Measurements from ENCODE around the gene OR2AT4.
"Not testable (repeated sequence)": the region's sequence is repeated elsewhere in the genome, so short reads cannot be mapped to it uniquely, and the experiment has no call there.

Gene OR2AT4

DNA sequence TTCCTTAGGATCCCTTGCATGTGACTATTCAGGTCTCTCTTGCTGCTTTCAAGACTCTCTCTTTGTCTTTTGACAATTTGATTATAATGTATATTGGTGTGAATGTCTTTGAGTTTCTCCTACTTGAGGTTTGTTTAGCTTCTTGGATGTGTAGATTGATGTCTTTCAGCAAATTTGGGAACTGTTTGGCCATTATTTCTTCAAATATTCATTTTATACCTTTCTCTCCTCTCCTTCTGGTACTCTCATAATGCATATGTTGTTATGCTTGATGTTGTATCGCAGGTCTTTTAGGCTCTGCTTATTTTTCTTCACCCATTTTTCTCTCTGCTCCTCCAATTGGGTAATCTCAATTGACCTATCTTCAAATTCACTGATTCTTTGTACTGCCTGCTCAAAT, 44.2 kb downstream of the OR2AT4 start:
- Histone ChIP-seq H3K36me3 (no peaks in the 10 kb centered on the region), H3K4me1 (no peaks in the 10 kb centered on the region), H3K27me3 (no peaks in the 10 kb centered on the region), H3K9me3 (no peaks in the 10 kb centered on the region), H3K4me3 (ENCODE audit: low read depth, low read length) (no peak overlapping the region)
- TF ChIP-seq, protein P1, sequence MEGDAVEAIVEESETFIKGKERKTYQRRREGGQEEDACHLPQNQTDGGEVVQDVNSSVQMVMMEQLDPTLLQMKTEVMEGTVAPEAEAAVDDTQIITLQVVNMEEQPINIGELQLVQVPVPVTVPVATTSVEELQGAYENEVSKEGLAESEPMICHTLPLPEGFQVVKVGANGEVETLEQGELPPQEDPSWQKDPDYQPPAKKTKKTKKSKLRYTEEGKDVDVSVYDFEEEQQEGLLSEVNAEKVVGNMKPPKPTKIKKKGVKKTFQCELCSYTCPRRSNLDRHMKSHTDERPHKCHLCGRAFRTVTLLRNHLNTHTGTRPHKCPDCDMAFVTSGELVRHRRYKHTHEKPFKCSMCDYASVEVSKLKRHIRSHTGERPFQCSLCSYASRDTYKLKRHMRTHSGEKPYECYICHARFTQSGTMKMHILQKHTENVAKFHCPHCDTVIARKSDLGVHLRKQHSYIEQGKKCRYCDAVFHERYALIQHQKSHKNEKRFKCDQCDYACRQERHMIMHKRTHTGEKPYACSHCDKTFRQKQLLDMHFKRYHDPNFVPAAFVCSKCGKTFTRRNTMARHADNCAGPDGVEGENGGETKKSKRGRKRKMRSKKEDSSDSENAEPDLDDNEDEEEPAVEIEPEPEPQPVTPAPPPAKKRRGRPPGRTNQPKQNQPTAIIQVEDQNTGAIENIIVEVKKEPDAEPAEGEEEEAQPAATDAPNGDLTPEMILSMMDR (IDR thresholded peaks at IDR 0.05; ENCODE audit: low read depth, low read length) = no peak
- no peak for DNase-seq

DNA sequence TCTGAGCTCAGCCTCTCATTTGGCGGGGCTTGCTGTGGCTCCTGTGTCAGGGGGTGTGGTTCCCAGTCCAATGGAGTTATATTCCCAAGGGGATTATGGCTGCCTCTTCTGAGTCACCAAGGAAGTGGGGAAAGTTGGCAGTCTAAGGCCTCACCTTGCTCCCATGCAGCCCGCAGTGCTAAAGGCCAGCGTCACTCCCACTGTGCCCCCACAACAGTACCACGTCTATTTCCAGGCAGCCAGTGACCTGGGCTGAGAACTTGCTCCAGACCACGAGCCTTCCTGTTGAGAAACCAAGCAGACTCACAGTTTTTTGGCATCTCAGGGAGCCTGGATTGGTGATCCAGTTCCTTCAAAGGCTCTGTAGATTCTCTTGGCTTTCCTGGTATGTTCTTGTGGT, 45.6 kb downstream of the OR2AT4 start:
- Histone ChIP-seq H3K4me1 (no peaks in the 10 kb centered on the region), H3K36me3 (no peaks in the 10 kb centered on the region), H3K27me3 (no peaks in the 10 kb centered on the region), H3K9me3 (no peaks in the 10 kb centered on the region), H3K4me3 (ENCODE audit: low read depth, low read length) (no peak overlapping the region)
- no peak for DNase-seq
- TF ChIP-seq, protein P1 (IDR thresholded peaks at IDR 0.05; ENCODE audit: low read depth, low read length) = no peak

DNA sequence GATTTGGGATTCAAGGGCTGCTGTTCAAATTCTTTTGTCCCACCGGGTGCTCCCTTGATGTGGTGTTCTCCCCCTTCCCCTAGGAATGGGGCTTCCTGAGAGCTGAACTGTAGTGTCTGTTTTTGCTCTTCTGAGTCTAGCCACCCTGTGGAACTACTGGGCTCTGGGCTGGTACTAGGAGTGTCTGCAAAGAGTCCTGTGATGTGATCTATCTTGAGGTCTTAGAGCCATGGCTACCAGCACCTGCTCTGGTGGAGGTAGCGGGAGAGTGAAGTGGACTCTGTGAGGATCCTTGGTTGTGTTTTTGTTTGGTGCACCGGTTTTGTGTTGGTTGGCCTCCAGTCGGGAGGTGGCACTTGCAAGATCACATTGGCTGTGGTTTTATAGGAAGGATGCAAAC, 46.2 kb downstream of the OR2AT4 start:
- H3K27me3 ChIP-seq = no peaks in the 10 kb centered on the region
- no peak for DNase-seq
- no peaks in the 10 kb centered on the region for H3K36me3 ChIP-seq
- TF ChIP-seq, protein P1 (IDR thresholded peaks at IDR 0.05; ENCODE audit: low read depth, low read length) = no peak
- H3K9me3 ChIP-seq = no peaks in the 10 kb centered on the region
- H3K4me1 ChIP-seq = no peaks in the 10 kb centered on the region
- H3K4me3 ChIP-seq (ENCODE audit: low read depth, low read length) = no peak overlapping the region

DNA sequence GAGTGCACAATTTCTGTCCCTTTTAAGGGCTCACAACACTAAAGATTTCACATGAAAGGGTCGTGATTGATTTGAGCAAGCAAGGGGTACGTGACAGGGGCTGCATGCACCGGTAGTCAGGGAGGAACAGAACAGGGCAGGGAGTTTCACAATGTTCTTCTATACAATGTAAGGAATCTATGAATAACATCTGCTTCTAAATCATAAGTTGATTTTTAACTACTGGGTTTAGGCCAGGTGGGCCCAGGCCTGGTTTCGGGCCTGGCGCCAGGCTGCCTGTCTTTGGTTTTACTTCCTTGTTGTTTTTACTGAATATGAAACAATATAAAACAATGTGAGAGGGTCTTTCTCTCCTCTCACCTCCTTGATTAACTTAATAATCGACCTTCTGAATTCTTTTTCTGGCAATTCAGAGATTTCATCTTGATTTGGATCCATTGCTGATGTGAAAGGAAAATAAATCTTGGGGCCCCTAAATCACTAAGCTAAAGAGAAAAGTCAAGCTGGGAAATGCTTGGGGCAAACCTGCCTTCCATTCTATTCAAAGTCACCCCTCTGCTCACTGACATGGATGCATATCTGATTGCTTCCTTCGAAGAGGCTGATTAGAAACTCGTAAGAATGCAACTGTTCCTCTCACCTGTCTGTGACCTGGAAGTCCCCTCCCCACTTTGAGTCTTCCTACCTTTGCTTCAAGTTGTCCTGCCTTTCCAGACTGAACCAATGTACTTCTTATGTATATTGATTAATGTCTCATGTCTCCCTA, 47.0 kb downstream of the OR2AT4 start:
- DNase-seq; H3K9me3 ChIP-seq; H3K27me3 ChIP-seq; H3K36me3 ChIP-seq; H3K4me3 ChIP-seq (ENCODE audit: low read depth, low read length); H3K4me1 ChIP-seq: not testable (repeated sequence)

DNA sequence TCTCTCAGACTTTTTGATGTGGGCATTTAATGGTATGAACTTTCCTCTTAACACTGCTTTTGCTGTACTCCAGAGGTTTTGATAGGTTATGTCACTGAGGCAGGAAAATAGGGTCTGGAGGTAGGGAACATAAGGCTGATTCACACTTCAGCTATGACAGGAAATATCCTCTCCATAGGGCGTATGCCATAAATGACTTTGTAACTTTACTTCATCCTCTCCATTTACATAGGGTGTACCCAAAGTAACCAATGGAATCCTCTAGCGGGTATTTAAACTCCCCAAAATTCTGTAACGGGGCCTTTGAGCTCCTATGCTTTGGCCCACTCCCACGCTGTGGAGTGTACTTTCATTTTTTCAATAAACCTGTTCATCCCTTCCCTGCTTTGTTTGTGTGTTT, 49.5 kb downstream of the OR2AT4 start:
- TF ChIP-seq, protein P1 (IDR thresholded peaks at IDR 0.05; ENCODE audit: low read depth, low read length) = no peak
- Histone ChIP-seq H3K4me1 (no peaks in the 10 kb centered on the region), H3K27me3 (no peaks in the 10 kb centered on the region), H3K4me3 (ENCODE audit: low read depth, low read length) (no peak overlapping the region), H3K36me3 (no peaks in the 10 kb centered on the region), H3K9me3 (no peaks in the 10 kb centered on the region)
- no peak for DNase-seq

DNA sequence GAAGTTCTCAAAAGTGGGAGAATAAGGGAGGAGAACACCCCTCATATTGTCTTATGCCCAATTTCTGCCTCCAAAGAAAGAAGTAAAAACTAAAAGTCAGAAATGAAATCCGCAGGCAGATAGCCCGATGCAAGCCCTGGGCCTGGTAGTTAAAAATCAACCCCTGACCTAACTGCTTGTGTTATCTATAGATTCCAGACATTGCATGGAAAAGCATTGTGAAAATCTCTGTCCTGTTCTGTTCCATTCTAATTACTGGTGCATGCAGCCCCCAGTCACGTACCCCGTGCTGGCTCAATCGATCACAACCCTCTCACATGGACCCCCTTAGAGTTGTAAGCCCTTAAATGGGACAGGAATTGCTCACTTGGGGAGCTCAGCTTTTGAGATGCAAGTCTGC, 50.0 kb downstream of the OR2AT4 start:
- not testable (repeated sequence) for DNase-seq; H3K9me3 ChIP-seq; H3K4me3 ChIP-seq (ENCODE audit: low read depth, low read length); H3K36me3 ChIP-seq; H3K27me3 ChIP-seq; H3K4me1 ChIP-seq

DNA sequence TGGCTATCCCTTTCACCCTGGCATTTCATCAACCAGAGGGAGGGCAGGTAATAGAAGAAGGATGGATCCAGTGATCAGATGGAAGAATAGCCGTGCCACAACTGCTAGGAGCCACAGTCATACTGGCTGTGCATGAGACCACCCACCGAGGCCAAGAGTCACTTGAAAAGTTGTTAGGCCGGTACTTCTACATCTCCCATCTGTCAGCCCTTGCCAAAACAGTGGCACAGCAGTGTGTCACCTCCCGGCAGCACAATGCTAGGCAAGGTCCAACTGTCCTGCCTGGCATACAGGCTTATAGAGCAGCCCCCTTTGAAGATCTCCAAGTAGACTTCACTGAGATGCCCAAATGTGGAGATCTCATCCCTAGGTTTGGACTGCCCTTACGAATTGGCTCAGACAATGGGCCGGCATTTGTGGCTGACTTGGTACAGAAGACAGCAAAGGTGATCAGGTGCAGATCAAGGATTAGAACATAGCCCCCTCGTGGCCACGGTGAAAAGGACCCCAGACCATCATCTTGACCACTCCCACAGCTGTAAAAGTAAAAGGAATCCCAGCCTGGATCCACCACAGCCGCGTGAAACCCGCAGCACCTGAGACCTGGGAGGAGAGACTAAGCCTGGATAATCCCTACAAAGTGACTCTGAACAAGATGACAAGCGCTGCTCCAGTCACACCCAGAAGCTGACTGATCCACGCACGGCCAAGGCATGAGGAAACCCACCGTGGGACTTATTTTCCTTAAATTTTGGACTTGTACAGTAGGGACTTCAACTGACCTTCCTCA, 52.1 kb downstream of the OR2AT4 start:
- H3K4me3 ChIP-seq (ENCODE audit: low read depth, low read length); H3K9me3 ChIP-seq; H3K27me3 ChIP-seq; H3K36me3 ChIP-seq; H3K4me1 ChIP-seq; DNase-seq: not testable (repeated sequence)

DNA sequence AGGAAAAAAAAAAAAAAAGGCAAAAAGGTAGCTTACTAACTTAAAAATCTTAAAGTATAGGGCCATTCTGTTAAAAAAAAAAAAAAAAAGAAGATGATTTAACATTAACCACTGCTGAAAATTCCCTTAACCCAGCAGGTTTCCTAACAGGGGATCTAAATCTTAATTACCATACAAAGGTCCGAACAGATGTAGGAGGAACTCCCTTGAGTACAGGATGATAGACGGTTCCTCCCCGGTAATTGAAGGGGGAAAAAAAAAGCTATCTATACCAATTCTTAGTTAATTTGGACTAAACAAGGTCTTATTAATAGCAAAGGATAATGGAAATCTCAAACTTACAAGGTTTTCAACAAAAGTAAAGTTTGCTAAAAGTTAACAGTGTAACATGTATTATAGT, 54.9 kb downstream of the OR2AT4 start:
- H3K9me3 ChIP-seq; DNase-seq; H3K4me3 ChIP-seq (ENCODE audit: low read depth, low read length); H3K4me1 ChIP-seq; H3K27me3 ChIP-seq; H3K36me3 ChIP-seq: not testable (repeated sequence)
